Stimulated activated CD8-positive, alpha-beta memory T cell treated with anti-CD3 and anti-CD28 coated beads, Interleukin-7, amount 100 ng/mL, for 48 hours (primary cell): Measurements from ENCODE around the gene WDR4.
"Not testable (repeated sequence)": the region's sequence is repeated elsewhere in the genome, so short reads cannot be mapped to it uniquely, and the experiment has no call there.

Experiments
- DNase-seq, 2 donors: peaks; one replicate each; pipeline ENCODE4 v3.0.0-alpha.2; 2020; ENCODE audit warnings: low read depth in 1 of 2; ENCODE audit errors: extremely low read depth in 1 of 2

The WDR4 gene

GRCh38 chr21:42841156-42841915 is 38.0 kb downstream of the WDR4 start:
- no peak for DNase-seq

DNA sequence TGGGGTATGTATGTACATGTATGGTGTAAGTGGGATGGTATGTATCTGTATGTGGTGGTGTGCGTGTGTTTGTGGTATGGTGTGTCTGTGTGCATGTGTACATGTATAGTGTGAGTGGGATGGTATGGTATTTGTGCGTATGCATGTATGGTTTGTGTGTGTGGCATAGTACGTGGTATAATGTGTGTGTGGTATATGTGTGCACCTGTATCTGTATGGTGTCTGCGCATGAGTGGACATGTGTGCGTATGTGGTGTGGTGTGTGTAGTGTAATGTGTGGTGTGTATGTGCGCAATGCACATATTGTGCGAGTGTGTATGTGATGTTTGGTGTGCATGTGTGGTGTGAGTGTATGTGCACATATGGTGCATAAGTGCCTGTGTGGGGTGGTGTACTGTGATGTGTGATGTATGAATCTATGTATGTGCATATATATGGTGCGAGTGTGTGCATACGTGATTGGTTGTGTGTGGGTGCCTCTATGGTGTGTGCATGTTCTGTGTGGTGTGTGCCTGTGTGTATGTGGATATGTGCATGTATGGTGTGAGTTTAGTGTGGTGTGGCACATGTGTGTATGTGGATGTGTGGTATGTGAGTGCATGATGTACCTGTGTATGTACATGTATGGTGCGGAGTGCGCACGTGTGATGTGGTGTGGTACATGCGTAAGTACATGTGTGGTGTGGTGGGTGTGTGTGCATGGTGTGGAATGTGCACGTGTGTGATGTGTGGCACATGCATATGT is 38.8 kb downstream of the WDR4 start:
- DNase-seq, result no peak

DNA sequence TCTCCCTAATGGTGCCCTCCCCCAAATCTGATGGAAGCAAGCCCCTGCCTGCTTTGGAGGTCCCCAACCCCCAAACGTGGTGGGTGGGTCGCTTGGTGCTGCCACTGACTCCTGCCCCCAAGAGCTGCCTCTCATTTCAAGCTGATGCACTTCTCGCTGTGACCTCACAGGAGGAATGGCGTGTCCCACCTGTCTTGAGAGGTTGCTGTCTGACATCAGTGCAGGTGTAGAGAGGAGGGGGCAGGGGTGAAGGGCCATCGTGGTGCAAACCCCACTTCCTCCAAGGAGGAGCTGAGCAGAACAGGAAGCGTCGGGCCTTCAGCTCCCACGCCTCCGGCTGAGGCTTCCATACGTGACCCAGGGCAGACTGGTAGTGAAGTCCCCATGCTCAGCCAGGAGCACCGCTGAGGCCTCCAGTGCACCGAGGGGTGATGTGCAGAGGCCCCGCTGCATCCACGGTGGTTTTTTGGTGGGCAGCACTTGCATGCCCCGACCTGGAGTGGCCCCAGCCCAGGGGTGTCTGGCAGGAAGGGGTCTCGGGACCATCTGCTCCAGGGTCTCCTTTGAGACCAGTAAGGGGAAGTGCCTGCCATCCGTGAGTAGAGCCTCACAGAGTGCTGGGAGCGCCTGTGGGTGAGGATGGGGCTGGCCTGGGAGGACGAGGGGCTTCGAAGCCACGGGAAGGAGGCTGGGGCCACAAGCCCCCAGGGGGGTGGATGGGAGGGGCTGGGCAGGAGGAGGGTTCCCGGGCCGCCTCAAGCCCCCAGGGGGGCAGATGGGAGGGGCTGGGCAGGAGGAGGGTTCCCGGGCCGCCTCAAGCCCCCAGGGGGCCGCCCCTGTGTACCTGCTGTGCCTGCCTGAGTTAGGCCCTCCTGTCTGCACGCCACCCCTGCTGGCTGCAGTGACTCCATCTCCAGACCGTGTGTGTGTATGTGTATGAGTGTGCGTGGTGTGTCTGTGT is 39.8 kb downstream of the WDR4 start:
- no peak for DNase-seq

- not testable (repeated sequence) for DNase-seq
Measured at GRCh38 chr21:42838212-42838690, 41.1 kb downstream of the WDR4 start.

GRCh38 chr21:42837421-42838211 is 41.7 kb downstream of the WDR4 start:
- DNase-seq, result no peak

DNA sequence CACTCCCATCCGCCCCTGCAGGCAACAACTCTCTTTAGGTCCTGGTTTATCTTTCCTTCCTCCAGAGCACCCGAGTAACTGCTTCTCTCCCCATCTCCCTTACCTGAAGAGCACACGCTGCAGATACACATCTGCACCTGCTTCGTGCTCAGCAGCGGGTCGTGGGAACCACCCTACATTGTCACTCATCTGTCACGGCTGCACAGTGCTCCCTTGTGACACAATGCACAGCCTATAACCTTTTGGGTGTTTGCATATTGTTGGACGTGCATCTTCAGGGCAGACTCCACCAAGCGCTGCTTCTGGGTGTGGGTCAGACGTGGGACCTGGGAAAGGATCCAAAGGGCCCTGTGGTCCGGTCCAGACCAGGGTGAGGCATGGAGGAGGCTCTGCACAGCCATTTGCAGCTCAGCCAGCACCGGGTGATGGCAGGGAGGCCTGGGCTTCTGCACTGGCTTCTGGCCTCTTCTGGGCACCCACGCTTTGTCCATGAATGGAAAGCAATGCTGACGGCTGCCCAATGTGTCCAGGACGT is 42.5 kb downstream of the WDR4 start:
- no peak for DNase-seq

- no peak for DNase-seq
Measured at GRCh38 chr21:42836402-42836666, 43.0 kb downstream of the WDR4 start.

DNA sequence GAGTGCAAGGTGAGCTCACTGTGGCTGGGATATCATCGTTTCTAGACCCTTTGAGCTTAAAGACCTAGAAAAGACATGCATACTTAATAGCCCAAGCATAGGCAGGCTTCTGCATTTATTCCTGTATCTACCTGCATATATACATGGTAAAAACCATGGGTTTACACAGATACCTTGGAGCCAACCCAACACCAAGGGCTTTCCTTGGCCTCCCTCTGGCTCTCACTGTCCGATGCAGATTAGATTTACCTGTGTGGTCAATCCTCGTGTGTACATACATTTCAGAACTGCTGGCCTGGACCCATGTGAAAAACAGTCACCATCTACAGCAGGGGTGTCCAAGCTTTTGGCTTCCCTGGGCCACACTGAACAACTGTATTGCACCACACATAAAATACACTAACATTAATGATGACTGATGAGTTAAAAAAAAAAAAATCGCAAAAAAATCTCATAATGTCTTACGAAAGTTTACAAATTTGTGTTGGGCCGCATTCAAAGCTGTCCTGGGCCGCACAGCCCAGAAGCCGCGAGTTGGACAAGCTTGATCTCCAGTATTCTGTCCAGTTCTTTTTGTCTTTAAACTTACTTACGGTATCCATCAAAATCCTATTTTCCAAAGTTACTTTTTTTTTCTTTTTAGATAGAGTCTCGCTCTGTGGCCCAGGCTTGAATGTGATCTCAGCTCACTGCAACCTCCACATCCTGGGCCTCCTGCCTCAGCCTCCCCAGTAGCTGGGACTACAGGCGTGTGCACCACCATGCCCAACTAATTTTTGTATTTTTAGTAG is 43.5 kb downstream of the WDR4 start:
- no peak for DNase-seq

DNA sequence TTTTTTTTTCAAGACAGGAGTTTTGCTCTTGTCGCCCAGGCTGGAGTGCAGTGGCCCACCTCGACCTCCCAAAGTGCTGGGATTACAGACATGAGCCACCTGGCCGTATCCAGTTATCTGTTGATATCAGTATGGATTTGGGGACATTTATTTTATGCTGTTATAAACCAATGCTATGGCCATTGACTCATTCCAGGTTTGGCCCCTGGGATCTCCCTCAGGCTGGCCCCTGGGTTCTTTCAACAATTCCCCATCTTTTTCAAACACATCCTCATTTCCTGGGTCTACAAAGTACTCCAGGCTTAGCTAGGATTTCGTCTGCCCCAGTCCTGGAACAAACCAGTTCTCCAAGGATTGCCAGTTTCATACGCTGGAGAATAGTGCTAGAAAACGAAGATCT is 44.1 kb downstream of the WDR4 start:
- DNase-seq, result no peak

DNA sequence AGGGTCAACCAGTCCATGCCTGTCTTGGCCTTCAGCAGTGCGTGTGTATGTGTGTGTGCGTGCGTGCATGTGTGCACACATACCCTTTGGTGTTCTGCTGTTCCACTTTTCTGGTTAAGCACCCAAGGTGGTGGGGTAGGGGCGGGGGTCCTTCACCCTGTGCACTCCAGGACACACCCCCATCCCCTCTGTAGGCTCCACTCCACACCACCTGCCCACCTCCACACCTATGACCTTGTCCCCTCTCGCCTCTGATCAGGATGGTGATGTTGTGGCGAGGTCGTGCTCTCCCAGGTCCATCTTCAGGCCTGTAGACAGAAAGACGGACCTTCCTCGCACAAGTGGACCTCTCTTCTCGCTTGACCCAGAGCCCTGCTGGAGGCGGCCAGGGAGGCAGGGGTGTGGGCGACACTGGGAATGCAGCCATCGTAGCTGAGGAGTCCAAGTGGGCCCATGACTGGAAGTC is 44.6 kb downstream of the WDR4 start:
- no peak for DNase-seq

DNA sequence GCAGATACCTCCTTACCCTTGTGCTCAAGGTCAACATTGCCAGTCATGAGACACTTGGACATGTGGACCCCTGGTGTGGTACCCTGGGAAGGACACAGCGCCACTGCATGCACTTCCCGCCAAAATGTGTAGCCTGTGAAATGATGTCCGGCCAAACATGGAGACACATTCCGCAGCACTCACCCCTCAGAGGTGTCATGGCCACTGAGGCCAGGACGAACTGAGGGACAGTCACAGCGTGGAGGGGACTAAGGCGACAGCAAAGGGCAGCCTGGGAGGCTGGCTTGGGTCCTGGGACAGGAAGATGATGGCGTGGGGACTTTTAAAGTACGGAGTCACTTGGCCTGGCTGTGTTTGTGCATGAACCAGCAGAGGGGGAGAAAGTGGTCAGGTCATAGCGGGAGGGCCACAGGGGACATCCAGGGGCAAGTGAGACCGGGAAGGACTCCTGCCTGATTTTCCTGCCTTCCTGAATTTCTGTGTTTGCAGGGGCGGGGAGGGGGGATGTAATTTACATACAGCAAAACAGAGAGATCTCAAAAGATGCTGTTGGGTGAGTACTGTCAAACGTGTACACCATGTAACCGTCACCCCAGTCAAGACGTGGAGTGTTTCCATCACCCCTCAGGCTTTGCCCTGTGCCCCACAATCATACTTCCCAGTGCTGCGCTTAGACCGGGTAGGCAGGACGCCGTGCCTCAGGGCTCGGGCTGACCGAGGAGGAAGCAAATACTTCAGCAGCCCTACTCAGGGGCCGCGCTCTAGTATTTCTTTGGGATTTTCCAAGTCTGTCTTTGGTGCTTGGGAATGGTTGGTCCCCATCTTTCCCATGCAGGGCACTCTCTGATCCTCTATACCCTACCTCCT is 45.2 kb downstream of the WDR4 start:
- no peak for DNase-seq

- peak in 1 of 2 donors; percentile 53 for DNase-seq
Measured at GRCh38 chr21:42833439-42833815, 45.9 kb downstream of the WDR4 start.

GRCh38 chr21:42832321-42832630 is 47.1 kb downstream of the WDR4 start:
- DNase-seq, result not testable (repeated sequence)

DNA sequence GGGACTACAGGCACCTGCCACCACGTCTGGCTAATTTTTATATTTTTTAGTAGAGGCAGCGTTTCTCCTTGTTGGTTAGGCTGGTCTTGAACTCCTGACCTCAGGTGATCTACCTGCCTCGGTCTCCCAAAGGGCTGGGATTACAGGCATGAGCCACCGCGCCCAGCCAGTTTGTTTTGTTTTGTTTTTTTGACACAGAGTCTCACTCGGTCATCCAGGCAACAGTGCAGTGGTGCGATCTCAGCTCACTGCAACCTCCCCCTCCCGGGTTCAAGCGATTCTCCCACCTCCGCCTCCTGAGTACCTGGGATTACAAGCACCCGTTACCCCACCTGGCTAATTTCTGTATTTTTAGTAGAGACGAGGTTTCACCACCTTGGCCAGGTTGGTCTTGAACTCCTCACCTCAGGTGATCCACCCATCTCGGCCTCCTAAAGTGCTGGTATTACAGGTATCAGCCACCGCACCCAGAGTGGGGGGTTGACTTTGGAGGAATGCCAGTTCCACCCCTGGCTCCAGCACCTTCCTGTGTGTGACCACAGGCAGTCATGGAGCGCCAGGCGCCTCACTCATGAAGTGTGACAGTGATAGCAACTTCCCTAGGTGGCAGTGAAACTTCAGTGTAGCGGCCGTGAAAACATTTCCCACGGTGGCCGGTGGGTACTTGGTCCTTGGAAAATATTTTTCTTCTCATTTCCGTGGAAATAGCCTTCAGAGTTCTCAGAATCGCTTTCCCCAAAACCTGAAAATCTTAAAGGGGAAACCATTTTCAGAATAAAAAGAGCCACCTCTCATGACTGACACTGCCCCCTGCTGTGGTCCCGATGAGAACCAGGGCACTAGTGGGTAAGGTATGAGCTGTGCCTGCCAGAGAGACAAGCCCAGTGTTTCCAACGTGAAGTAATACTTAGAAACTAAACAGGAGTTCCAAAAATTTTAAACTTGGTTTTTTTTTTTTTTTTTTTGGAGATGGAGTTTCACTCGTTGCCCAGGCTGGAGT is 48.6 kb downstream of the WDR4 start:
- DNase-seq, result no peak

DNA sequence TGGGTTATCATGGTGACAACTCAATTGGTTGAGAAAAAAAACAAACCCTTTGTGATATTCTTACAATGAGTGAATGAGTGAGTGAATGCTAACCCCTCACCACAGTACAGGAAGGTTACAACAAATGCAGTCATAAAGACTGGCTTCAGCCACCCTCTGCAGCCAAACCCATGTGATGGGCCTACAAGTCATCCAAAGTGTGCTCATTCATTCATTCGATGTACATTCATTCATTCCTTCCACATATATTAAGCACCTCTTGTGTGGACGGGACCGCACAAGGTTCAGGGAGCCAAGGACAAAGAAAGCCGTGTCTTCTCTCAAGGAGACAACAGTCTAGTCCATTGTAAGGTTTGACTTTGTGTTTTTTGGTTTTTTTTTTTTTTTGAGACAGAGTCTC is 49.4 kb downstream of the WDR4 start:
- DNase-seq, result no peak

DNA sequence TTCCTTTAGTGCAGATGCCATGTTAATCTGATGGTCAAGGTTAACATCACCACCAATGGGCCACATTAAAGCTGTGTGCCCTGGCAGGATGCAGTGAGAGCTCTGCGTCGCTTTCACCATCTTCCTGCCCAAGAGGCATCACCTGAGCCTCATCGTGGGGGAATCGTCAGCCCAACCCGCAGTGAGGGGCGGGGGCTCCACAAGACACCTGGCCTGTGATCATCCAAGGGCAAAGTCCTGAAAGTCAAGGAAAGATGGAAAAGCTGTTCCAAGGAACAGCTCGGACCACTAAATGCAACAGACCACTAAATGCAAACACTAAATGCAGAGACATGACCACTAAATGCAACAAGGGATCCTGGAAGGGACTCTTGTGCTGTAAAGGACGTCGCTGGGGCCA is 49.9 kb downstream of the WDR4 start:
- DNase-seq, result no peak

- no peak for DNase-seq
Measured at GRCh38 chr21:42827588-42827987, 51.8 kb downstream of the WDR4 start.
